KMS-11 (cell line): ENCODE measurements around the gene SH3GL3.

Source experiments
- H2AFZ ChIP-seq: fragments of 200-600 bp; sonication (generic); 2 replicates; pipeline ENCODE4 v1.6.1; 2016; ENCODE audit warnings: antibody characterized with exemption, mixed run types, low read depth
- H3K27ac ChIP-seq: fragments of 200-600 bp; sonication (generic); 2 replicates; pipeline ENCODE4 v1.6.1; 2016; ENCODE audit warnings: mild to moderate bottlenecking, mixed run types
- H3K27me3 ChIP-seq: fragments of 200-600 bp; sonication (generic); 2 replicates; pipeline ENCODE4 v1.6.1; 2017; ENCODE audit warnings: mild to moderate bottlenecking, low read depth, mixed run types, moderate library complexity; ENCODE audit not compliant: insufficient read depth
- H3K36me3 ChIP-seq: fragments of 200-600 bp; sonication (generic); 2 replicates; pipeline ENCODE4 v1.6.1; 2017; ENCODE audit warnings: mild to moderate bottlenecking, mixed run types; ENCODE audit not compliant: insufficient read depth
- H3K4me1 ChIP-seq: fragments of 200-600 bp; sonication (generic); 2 replicates; pipeline ENCODE4 v1.6.1; 2016; ENCODE audit warnings: mild to moderate bottlenecking, low read depth, mixed run types; ENCODE audit not compliant: poor library complexity, severe bottlenecking
- H3K4me2 ChIP-seq: fragments of 200-600 bp; sonication (generic); 2 replicates; pipeline ENCODE4 v1.7.0; 2016; ENCODE audit warnings: mild to moderate bottlenecking, mixed run types
- H3K4me3 ChIP-seq: fragments of 200-600 bp; sonication (generic); IDR thresholded peaks from 2 replicates; pipeline ENCODE4 v1.6.1; 2017; ENCODE audit warnings: low read depth, low read length, mixed read lengths; ENCODE audit not compliant: insufficient read depth
- H3K79me2 ChIP-seq: fragments of 200-600 bp; sonication (generic); 2 replicates; pipeline ENCODE4 v1.6.1; 2016; ENCODE audit warnings: low read depth, mixed run types; ENCODE audit not compliant: insufficient read depth
- H3K9ac ChIP-seq: fragments of 200-600 bp; sonication (generic); 2 replicates; pipeline ENCODE4 v1.6.1; 2016; ENCODE audit warnings: mild to moderate bottlenecking, mixed run types
- H4K20me1 ChIP-seq: fragments of 200-600 bp; sonication (generic); 2 replicates; pipeline ENCODE4 v1.6.1; 2016; ENCODE audit warnings: mild to moderate bottlenecking, mixed run types; ENCODE audit not compliant: insufficient read depth
- CTCF ChIP-seq: fragments of 200-600 bp; sonication (generic); conservative IDR thresholded peaks from 2 replicates; pipeline ENCODE4 v1.6.1; 2017; ENCODE audit warnings: low read depth, mild to moderate bottlenecking, antibody characterized with exemption, low read length, moderate library complexity, mixed read lengths

Gene SH3GL3

DNA sequence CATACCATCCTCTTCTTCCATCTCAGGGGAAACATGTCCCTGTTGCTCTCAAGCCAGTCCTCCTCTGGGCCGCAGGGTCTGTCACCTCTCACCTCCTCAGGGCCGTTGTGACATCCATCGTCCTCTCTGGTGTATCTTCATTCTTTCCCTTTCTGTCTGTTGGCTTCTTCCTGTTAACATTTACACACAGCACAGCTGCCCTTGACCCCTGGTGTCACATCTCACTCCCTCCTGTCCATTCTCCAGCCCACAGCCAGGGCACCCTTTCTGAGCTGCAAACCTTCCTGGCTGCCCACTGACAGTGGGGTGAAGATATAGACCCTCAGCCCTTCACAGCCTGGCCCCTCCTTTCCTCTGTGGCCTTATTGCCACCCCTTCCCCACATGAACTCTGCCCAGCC lies 127.2 kb downstream of the SH3GL3 start:
- Histone ChIP-seq H3K27ac (no peak overlapping the region), H3K79me2 (no peaks in the 10 kb centered on the region), H3K4me3 (no peak overlapping the region), H3K9ac (no peak overlapping the region), H3K4me2 (no peak overlapping the region), H4K20me1 (no peaks in the 10 kb centered on the region), H3K4me1 (no peaks in the 10 kb centered on the region), H3K27me3 (no peaks in the 10 kb centered on the region), H2AFZ (no peak overlapping the region), H3K36me3 (no peaks in the 10 kb centered on the region)
- no peak for TF ChIP-seq CTCF

- TF ChIP-seq CTCF: no peak
- H2AFZ ChIP-seq: no peak overlapping the region
- H3K27me3 ChIP-seq: no peaks in the 10 kb centered on the region
- no peaks in the 10 kb centered on the region for H3K79me2 ChIP-seq
- H3K4me1 ChIP-seq: no peaks in the 10 kb centered on the region
- H3K9ac ChIP-seq: no peak overlapping the region
- H3K27ac ChIP-seq: no peak overlapping the region
- no peaks in the 10 kb centered on the region for H3K36me3 ChIP-seq
- H3K4me2 ChIP-seq: no peak overlapping the region
- no peaks in the 10 kb centered on the region for H4K20me1 ChIP-seq
- no peak overlapping the region for H3K4me3 ChIP-seq
These were observed 131.6 kb downstream of the SH3GL3 start for GRCh38 chr15:83578691-83579090.

DNA sequence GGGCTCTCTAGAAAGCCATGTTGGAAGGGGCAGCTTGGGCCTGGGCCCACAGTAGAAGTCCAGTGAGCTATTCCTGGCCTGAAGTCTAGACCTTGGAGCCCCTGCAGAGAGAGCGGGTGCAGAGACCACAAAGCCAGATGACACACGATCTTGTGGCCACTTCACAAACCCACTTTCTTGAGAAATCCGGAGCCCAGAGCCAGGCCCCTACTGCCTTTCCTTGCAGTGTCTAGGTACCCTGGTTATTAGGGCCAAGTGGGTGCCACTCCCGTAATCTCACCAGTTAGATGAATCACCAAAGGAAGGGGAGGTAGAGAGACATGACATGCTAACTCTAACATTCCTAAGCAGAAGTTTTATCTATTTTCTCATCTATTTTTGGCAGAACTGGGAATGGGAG lies 134.2 kb downstream of the SH3GL3 start:
- H3K9ac ChIP-seq: no peak overlapping the region
- no peak for TF ChIP-seq CTCF
- no peaks in the 10 kb centered on the region for H3K4me1 ChIP-seq
- H3K4me2 ChIP-seq: no peak overlapping the region
- no peak overlapping the region for H3K4me3 ChIP-seq
- no peak overlapping the region for H3K27ac ChIP-seq
- no peaks in the 10 kb centered on the region for H3K36me3 ChIP-seq
- H3K27me3 ChIP-seq: no peaks in the 10 kb centered on the region
- H4K20me1 ChIP-seq: no peaks in the 10 kb centered on the region
- H3K79me2 ChIP-seq: no peaks in the 10 kb centered on the region
- no peak overlapping the region for H2AFZ ChIP-seq

- H3K4me3 ChIP-seq: no peak overlapping the region
- no peak for TF ChIP-seq CTCF
These were observed 135.2 kb downstream of the SH3GL3 start for GRCh38 chr15:83582381-83582780.

More at GRCh38 chr15:83582381-83582780, 135.2 kb downstream of the SH3GL3 start:
- Histone ChIP-seq H3K4me2 (no peak overlapping the region), H3K27ac (no peak overlapping the region), H3K79me2 (no peaks in the 10 kb centered on the region), H3K36me3 (no peaks in the 10 kb centered on the region), H3K4me1 (no peaks in the 10 kb centered on the region), H3K9ac (no peak overlapping the region), H4K20me1 (no peaks in the 10 kb centered on the region), H3K27me3 (no peaks in the 10 kb centered on the region), H2AFZ (no peak overlapping the region)
